CD4-positive, alpha-beta T cell (primary cell): ENCODE data around the gene RUSF1. TPM values are rescaled to one million over a fixed set of nuclear protein-coding genes. Genes with fewer than 3 reads are reported as not detected.

Experiments
- ATAC-seq: fragments of 200-7000 bp; cut with Tn5 transposase; one replicate; pipeline ENCODE4 v1.10.0; 2022; ENCODE audit warnings: mild to moderate bottlenecking; ENCODE audit not compliant: poor library complexity
- CTCF ChIA-PET: fragments of 350-600 bp; sonication (Branson Sonifier 250); formaldehyde crosslinking; loops from one replicate; lab custom pipeline; 2021; ENCODE audit warnings: antibody characterized with exemption, inconsistent platforms; lab: Charles Lee
- POLR2A ChIA-PET: fragments of 350-600 bp; sonication (Branson Sonifier 250); formaldehyde crosslinking; loops from one replicate; lab custom pipeline; 2021; ENCODE audit warnings: antibody characterized with exemption, inconsistent platforms; lab: Charles Lee
- DNase-seq, 14 experiments: peaks; one replicate each; pipeline ENCODE4 v3.0.0-alpha.2; 2013 to 2020; ENCODE audit warnings: mixed read lengths in 2 of 14
- H3K27ac ChIP-seq, 2 donors: one replicate each; pipeline versions ENCODE4 v1.5.1 to v1.7.0; 2013; ENCODE audit warnings: low read length in 2 of 2, low read depth in 1 of 2, mild to moderate bottlenecking in 1 of 2
- H3K27me3 ChIP-seq, 2 experiments: 1 replicate in 1 of 2; 2 replicates in 1 of 2; pipeline versions ENCODE4 v1.6.1 to v1.7.0; 2013; ENCODE audit warnings: low read length in 2 of 2, control low read depth in 1 of 2, mild to moderate bottlenecking in 1 of 2, moderate library complexity in 1 of 2; ENCODE audit not compliant: insufficient read depth in 2 of 2, control insufficient read depth in 1 of 2
- H3K36me3 ChIP-seq: one replicate; pipeline ENCODE4 v1.6.1; 2013; ENCODE audit warnings: low read length, control low read depth; ENCODE audit not compliant: insufficient read depth
- H3K4me1 ChIP-seq: one replicate; pipeline ENCODE4 v1.6.1; 2013; ENCODE audit warnings: low read length, control low read depth; ENCODE audit not compliant: insufficient read depth
- H3K4me3 ChIP-seq: one replicate; pipeline ENCODE4 v1.5.1; 2013; ENCODE audit warnings: mild to moderate bottlenecking, low read length, moderate library complexity
- H3K9me3 ChIP-seq, 2 experiments: 1 replicate in 1 of 2; 2 replicates in 1 of 2; pipeline versions ENCODE4 v1.6.1 to v1.7.0; 2013; ENCODE audit warnings: low read length in 2 of 2, mild to moderate bottlenecking in 2 of 2, control low read depth in 1 of 2, moderate library complexity in 1 of 2; ENCODE audit not compliant: control insufficient read depth in 1 of 2, insufficient read depth in 1 of 2
- H3K27ac Mint-ChIP-seq: one replicate; pipeline ENCODE4 v1.8.0; 2020; ENCODE audit warnings: mixed read lengths
- H3K27me3 Mint-ChIP-seq: one replicate; pipeline ENCODE4 v1.8.0; 2021; ENCODE audit warnings: mixed read lengths
- H3K36me3 Mint-ChIP-seq: one replicate; pipeline ENCODE4 v1.8.0; 2021; ENCODE audit warnings: low read depth, mixed read lengths
- H3K4me1 Mint-ChIP-seq: one replicate; pipeline ENCODE4 v1.8.0; 2021; ENCODE audit warnings: low read depth, mixed read lengths
- H3K4me3 Mint-ChIP-seq: one replicate; pipeline ENCODE4 v1.8.0; 2020; ENCODE audit warnings: mild to moderate bottlenecking, mixed read lengths
- H3K9me3 Mint-ChIP-seq: one replicate; pipeline ENCODE4 v1.8.0; 2020; ENCODE audit warnings: mixed read lengths
- CTCF ChIP-seq: fragments of 200-600 bp; IDR thresholded peaks from one replicate; pipeline ENCODE4 v1.8.0; 2022; ENCODE audit warnings: antibody characterized with exemption, mild to moderate bottlenecking
- intact Hi-C, 2 experiments: fragments of 100-400 bp; cut with DNase I in 1 of 2; cut with micrococcal nuclease in 1 of 2; formaldehyde crosslinking; loops; one replicate each; pipeline versions ENCODE4 v1.15.1 to v1.9.0; 2023 to 2025; cut with DNase I, micrococcal nuclease
- total RNA-seq, 174 experiments: library from RNA in 2 of 174; stranded (reverse) in 2 of 174; gene quantifications; one replicate each; pipeline ENCODE4 v1.2.3 and lab custom pipeline; 2021 to 2026

The RUSF1 gene
- total RNA-seq, 2 experiments from 2014 or later, result 69.2 to 73.2 TPM

GRCh38 chr16:31508706-31509195 is 560 bp upstream of the RUSF1 start:
- no peaks in the 10 kb centered on the region for H3K9me3 Mint-ChIP-seq

GRCh38 chr16:31507617-31507928 is 618 bp downstream of the RUSF1 start:
- TF ChIP-seq CTCF, result no peak
- Mint-ChIP-seq H3K36me3 (peaks cover 37% of the 10 kb centered on the region), H3K4me3 (peak overlapping the region; percentile 94), H3K27ac (peak overlapping the region; percentile 98), H3K9me3 (no peaks in the 10 kb centered on the region), H3K4me1 (peaks cover 58% of the 10 kb centered on the region), H3K27me3 (no peaks in the 10 kb centered on the region)
- Histone ChIP-seq H3K27ac (peak overlapping the region; percentile 79 to 87), H3K36me3 (peaks cover 11% of the 10 kb centered on the region), H3K4me3 (peak overlapping the region; percentile 97), H3K27me3 (no peaks in the 10 kb centered on the region), H3K9me3 (no peaks in the 10 kb centered on the region), H3K4me1 (peaks cover 40% of the 10 kb centered on the region)
- intact Hi-C loops, result loop anchor here (5.0 kb wide), 4 partner anchors 190 to 390 kb away; partner anchors contain the start of gene KAT8 (in 1 of the 2)
- ChIA-PET CTCF (interaction anchor here (1.0 to 1.3 kb wide), 3 partner anchors 20 to 47 kb away, joined by 3 to 5 read pairs (median 4); no protein-coding TSS in a partner anchor), POLR2A (interaction anchor here (0.6 to 3.1 kb wide), 23 partner anchors 8 to 605 kb away, joined by 3 to 49 read pairs (median 6); partner anchors contain the start of genes ARMC5, KAT8, ZNF646 and ZNF668)
- DNase-seq, result peak in 1 of 14 experiments; percentile 41
- ATAC-seq, result peak; percentile 21

More at GRCh38 chr16:31508706-31509195, 560 bp upstream of the RUSF1 start:
- Mint-ChIP-seq H3K27me3 (no peaks in the 10 kb centered on the region), H3K36me3 (peaks cover 32% of the 10 kb centered on the region), H3K4me3 (peak overlapping the region; percentile 94), H3K27ac (peak overlapping the region; percentile 98), H3K4me1 (peaks cover 58% of the 10 kb centered on the region)
- CTCF ChIA-PET, result interaction anchor here (1.0 to 1.3 kb wide), 3 partner anchors 21 to 48 kb away, joined by 3 to 5 read pairs (median 4); no protein-coding TSS in a partner anchor
- ATAC-seq, result peak; percentile 4
- H3K4me1 ChIP-seq, result peaks cover 40% of the 10 kb centered on the region
- intact Hi-C loops, result loop anchor here (1.0 to 5.0 kb wide), 7 partner anchors 20 to 391 kb away; partner anchors contain the start of genes ARMC5 (in 2 of the 2) and KAT8 (in 1 of the 2)
- POLR2A ChIA-PET, result interaction anchor here (0.9 to 3.1 kb wide), 21 partner anchors 11 to 435 kb away, joined by 3 to 49 read pairs (median 7); partner anchors contain the start of genes ARMC5, ZNF267, ZNF646 and ZNF668
- peak overlapping the region; percentile 79 to 87 for H3K27ac ChIP-seq
- H3K4me3 ChIP-seq, result peak overlapping the region; percentile 97
- H3K27me3 ChIP-seq, result no peaks in the 10 kb centered on the region
- no peaks in the 10 kb centered on the region for H3K9me3 ChIP-seq
- peak in 1 of 14 experiments; percentile 13 for DNase-seq
- H3K36me3 ChIP-seq, result peaks cover 11% of the 10 kb centered on the region
- TF ChIP-seq CTCF, result no peak

- H3K4me1 ChIP-seq, result peaks cover 40% of the 10 kb centered on the region
- Mint-ChIP-seq H3K36me3 (peaks cover 41% of the 10 kb centered on the region), H3K4me1 (peaks cover 60% of the 10 kb centered on the region), H3K9me3 (no peaks in the 10 kb centered on the region), H3K4me3 (peak overlapping the region; percentile 66), H3K27me3 (no peaks in the 10 kb centered on the region), H3K27ac (peak overlapping the region; percentile 98)
- H3K27me3 ChIP-seq, result no peaks in the 10 kb centered on the region
- CTCF ChIA-PET, result no interaction called here
- TF ChIP-seq CTCF, result no peak
- intact Hi-C loops, result loop anchor here (5.0 kb wide), 4 partner anchors 192 to 388 kb away; partner anchors contain the start of gene KAT8 (in 1 of the 2)
- no peak overlapping the region for H3K4me3 ChIP-seq
- DNase-seq, result no peak
- peaks cover 12% of the 10 kb centered on the region for H3K36me3 ChIP-seq
- ATAC-seq, result no peak
- no peaks in the 10 kb centered on the region for H3K9me3 ChIP-seq
- POLR2A ChIA-PET, result no interaction called here
- H3K27ac ChIP-seq, result no peak overlapping the region
These were observed 2.7 kb downstream of the RUSF1 start for GRCh38 chr16:31505483-31505882.
